ENCODE data around the gene CRACDL.

DNA sequence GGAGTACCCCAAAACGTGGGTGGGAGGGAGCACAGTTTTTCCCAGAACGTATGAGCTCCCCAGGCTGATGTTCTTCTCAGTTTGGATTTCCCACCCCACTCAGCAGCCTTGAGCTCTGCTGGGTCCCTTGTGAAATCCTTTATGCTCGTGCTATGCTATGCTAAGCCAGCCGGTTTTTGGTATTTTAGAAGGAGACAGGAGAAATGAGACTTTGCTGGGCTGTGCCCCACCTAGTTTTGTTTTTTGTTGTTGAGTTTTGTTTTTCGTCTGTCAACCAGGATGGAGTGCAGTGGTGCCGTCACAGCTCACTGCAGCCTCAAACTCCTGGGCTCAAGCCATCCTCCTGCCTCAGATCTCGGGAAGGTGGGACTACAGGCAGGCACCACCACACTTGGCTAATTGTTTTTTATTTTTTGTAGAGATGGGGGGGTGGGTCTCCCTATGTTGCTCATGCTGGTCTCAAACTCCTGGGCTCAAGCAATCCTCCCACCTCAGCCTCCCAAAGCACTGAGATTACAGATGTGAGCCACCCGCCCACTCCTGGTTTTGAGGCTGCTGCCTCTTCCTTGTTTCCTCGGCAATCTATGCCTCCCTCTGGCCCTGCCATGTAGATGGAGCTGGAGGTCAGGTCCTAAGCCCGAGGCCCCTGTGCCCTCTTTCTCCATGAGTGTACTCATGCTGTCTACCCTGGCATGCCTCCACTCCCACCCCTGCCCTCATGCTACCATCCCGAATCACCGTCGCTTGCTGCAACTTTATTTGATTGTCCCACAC lies 187.5 kb downstream of the CRACDL start:
- TF ChIP-seq CTCF (optimal IDR thresholded peaks at IDR 0.05 in 1 of 3, IDR thresholded peaks at IDR 0.05 in 1 of 3, conservative IDR thresholded peaks at IDR 0.05 in 1 of 3; ENCODE audit: extremely low read depth in 1 of 3, insufficient read depth in 2 of 3, low read length in 3 of 3) (no peak), EZH2 (IDR thresholded peaks at IDR 0.05; ENCODE audit: low read length) (no peak)

All from keratinocyte (primary cell).